GM21381 (cell line): ENCODE measurements around the gene ACTRT3.

Experiments
- ATAC-seq: cut with Tn5 transposase; IDR thresholded peaks from one replicate; pipeline ENCODE4 v1.9.1; 2021; ENCODE audit warnings: mild to moderate bottlenecking, moderate library complexity; ENCODE audit not compliant: unreplicated experiment

The ACTRT3 gene

GRCh38 chr3:169769287-169770181 lies at the start of gene ACTRT3:
TSS of gene ACTRT3 (minus strand) at chr3:169769561. CDS start at chr3:169769520, 41 bp downstream.
- peak; percentile 23 for ATAC-seq

- no peak for ATAC-seq
Observed at GRCh38 chr3:169818316-169818715, 49.0 kb upstream of the ACTRT3 start.

- ATAC-seq, result no peak
Observed at GRCh38 chr3:169815590-169816150, 46.3 kb upstream of the ACTRT3 start.

GRCh38 chr3:169813757-169814517 lies 44.6 kb upstream of the ACTRT3 start:
- peak; percentile 84 for ATAC-seq

- no peak for ATAC-seq
Observed at GRCh38 chr3:169813278-169813677, 43.9 kb upstream of the ACTRT3 start.

GRCh38 chr3:169812332-169813235 lies 43.2 kb upstream of the ACTRT3 start, which contains the start of the genes LRRC34 and LRRIQ4:
TSS of gene LRRC34 (minus strand) at chr3:169812904. CDS start at chr3:169812548, 356 bp downstream.
TSS of gene LRRIQ4 (plus strand) at chr3:169812870. CDS start at chr3:169821922, 9,052 bp downstream.
- ATAC-seq, result peak; percentile 69

- ATAC-seq, result no peak
Observed at GRCh38 chr3:169811631-169812331, 42.4 kb upstream of the ACTRT3 start.

- no peak for ATAC-seq
Observed at GRCh38 chr3:169809230-169809795, 40.0 kb upstream of the ACTRT3 start.

- no peak for ATAC-seq
Observed at GRCh38 chr3:169804681-169805080, 35.3 kb upstream of the ACTRT3 start.

GRCh38 chr3:169792359-169792758 lies 23.0 kb upstream of the ACTRT3 start:
- no peak for ATAC-seq

- ATAC-seq, result no peak
Observed at GRCh38 chr3:169790687-169791429, 21.5 kb upstream of the ACTRT3 start.

GRCh38 chr3:169790219-169790618 lies 20.9 kb upstream of the ACTRT3 start:
- no peak for ATAC-seq

- no peak for ATAC-seq
Observed at GRCh38 chr3:169787791-169788190, 18.4 kb upstream of the ACTRT3 start.

- no peak for ATAC-seq
Observed at GRCh38 chr3:169787120-169787519, 17.8 kb upstream of the ACTRT3 start.

GRCh38 chr3:169781209-169781855 lies 12.0 kb upstream of the ACTRT3 start:
- no peak for ATAC-seq

GRCh38 chr3:169780742-169781141 lies 11.4 kb upstream of the ACTRT3 start:
- no peak for ATAC-seq

GRCh38 chr3:169777822-169778221 lies 8.5 kb upstream of the ACTRT3 start:
- ATAC-seq, result no peak

- no peak for ATAC-seq
Observed at GRCh38 chr3:169774186-169774585, 4.8 kb upstream of the ACTRT3 start.
